Muscle of arm (tissue), 12 donors: ENCODE data around the gene ROBO1. TPM values are rescaled to one million over a fixed set of nuclear protein-coding genes. Genes with fewer than 3 reads are reported as not detected.
A peak's percentile ranks its signal among the peaks of the same experiment; 100 is the strongest.
"Not testable (repeated sequence)": the region's sequence is repeated elsewhere in the genome, so short reads cannot be mapped to it uniquely, and the experiment has no call there.

Experiments
- DNase-seq: peaks from one replicate; pipeline ENCODE4 v3.0.0-alpha.2; 2013
- polyA plus RNA-seq, 12 donors: library from polyadenylated mRNA; unstranded; fragments of 120-200 nt; gene quantifications; one replicate each; pipeline ENCODE4 v1.2.1, GENCODE V29; 2013; ENCODE audit not compliant: insufficient read length in 12 of 12

Gene ROBO1
- polyA plus RNA-seq, 12 donors: 35.6 to 199 (median 50.1) TPM; not detected in 1

GRCh38 chr3:79551997-79552396 lies 215.8 kb downstream of the ROBO1 start:
- DNase-seq: no peak

- no peak for DNase-seq
Measured at GRCh38 chr3:79551321-79551892, 216.4 kb downstream of the ROBO1 start.

GRCh38 chr3:79543218-79543982 lies 224.4 kb downstream of the ROBO1 start:
- DNase-seq: no peak

GRCh38 chr3:79534727-79535126 lies 233.1 kb downstream of the ROBO1 start:
- DNase-seq: no peak

GRCh38 chr3:79531566-79532295 lies 236.1 kb downstream of the ROBO1 start:
- no peak for DNase-seq

- DNase-seq: peak; percentile 43
Measured at GRCh38 chr3:79521221-79521848, 246.5 kb downstream of the ROBO1 start.

GRCh38 chr3:79517766-79518413 lies 249.9 kb downstream of the ROBO1 start:
- DNase-seq: no peak

- DNase-seq: no peak
Measured at GRCh38 chr3:79516795-79517194, 251.0 kb downstream of the ROBO1 start.

- no peak for DNase-seq
Measured at GRCh38 chr3:79515072-79515471, 252.7 kb downstream of the ROBO1 start.

- DNase-seq: no peak
Measured at GRCh38 chr3:79514069-79514468, 253.7 kb downstream of the ROBO1 start.

- DNase-seq: no peak
Measured at GRCh38 chr3:79506751-79507150, 261.0 kb downstream of the ROBO1 start.

- not testable (repeated sequence) for DNase-seq
Measured at GRCh38 chr3:79502216-79502681, 265.5 kb downstream of the ROBO1 start.

- DNase-seq: no peak
Measured at GRCh38 chr3:79497447-79498111, 270.2 kb downstream of the ROBO1 start.

GRCh38 chr3:79491029-79491641 lies 276.7 kb downstream of the ROBO1 start:
- peak; percentile 42 for DNase-seq

GRCh38 chr3:79490165-79491028 lies 277.4 kb downstream of the ROBO1 start:
- DNase-seq: peak; percentile 74

GRCh38 chr3:79488407-79488806 lies 279.4 kb downstream of the ROBO1 start:
- DNase-seq: no peak

- no peak for DNase-seq
Measured at GRCh38 chr3:79480746-79481145, 287.1 kb downstream of the ROBO1 start.

GRCh38 chr3:79478620-79479019 lies 289.2 kb downstream of the ROBO1 start:
- no peak for DNase-seq

- DNase-seq: no peak
Measured at GRCh38 chr3:79477242-79477641, 290.6 kb downstream of the ROBO1 start.

GRCh38 chr3:79473993-79474392 lies 293.8 kb downstream of the ROBO1 start:
- DNase-seq: no peak
